ACC112 (cell line): ENCODE data around the gene PLEKHG1.

Experiments
- H2AFZ ChIP-seq: fragments of 200-600 bp; sonication (generic); one replicate; pipeline ENCODE4 v1.6.0; 2017; ENCODE audit warnings: antibody characterized with exemption, low read length; ENCODE audit not compliant: unreplicated experiment
- H3K27ac ChIP-seq: fragments of 200-600 bp; sonication (generic); 2 replicates; pipeline ENCODE4 v1.5.1; 2014; ENCODE audit warnings: low read depth, mild to moderate bottlenecking, antibody characterized with exemption, low read length, moderate library complexity
- H3K27me3 ChIP-seq: fragments of 200-600 bp; sonication (generic); 2 replicates; pipeline ENCODE4 v1.6.1; 2014; ENCODE audit warnings: mild to moderate bottlenecking, antibody characterized with exemption, low read length, moderate library complexity, mixed read lengths; ENCODE audit not compliant: insufficient read depth
- H3K36me3 ChIP-seq: fragments of 200-600 bp; sonication (generic); 2 replicates; pipeline ENCODE4 v1.6.1; 2016; ENCODE audit warnings: mild to moderate bottlenecking, antibody characterized with exemption, low read length, moderate library complexity, mixed read lengths; ENCODE audit not compliant: insufficient read depth
- H3K4me1 ChIP-seq: fragments of 200-600 bp; sonication (generic); one replicate; pipeline ENCODE4 v1.6.1; 2016; ENCODE audit warnings: low read length, mixed read lengths; ENCODE audit not compliant: insufficient read depth, unreplicated experiment, control insufficient read depth
- H3K4me3 ChIP-seq: fragments of 200-600 bp; sonication (generic); 2 replicates; pipeline ENCODE4 v1.5.1; 2014; ENCODE audit warnings: mild to moderate bottlenecking, low read depth, low read length
- H3K79me2 ChIP-seq: fragments of 200-600 bp; sonication (generic); one replicate; pipeline ENCODE4 v1.6.0; 2016; ENCODE audit warnings: low read length; ENCODE audit not compliant: control insufficient read depth, unreplicated experiment, insufficient read depth

The PLEKHG1 gene

DNA sequence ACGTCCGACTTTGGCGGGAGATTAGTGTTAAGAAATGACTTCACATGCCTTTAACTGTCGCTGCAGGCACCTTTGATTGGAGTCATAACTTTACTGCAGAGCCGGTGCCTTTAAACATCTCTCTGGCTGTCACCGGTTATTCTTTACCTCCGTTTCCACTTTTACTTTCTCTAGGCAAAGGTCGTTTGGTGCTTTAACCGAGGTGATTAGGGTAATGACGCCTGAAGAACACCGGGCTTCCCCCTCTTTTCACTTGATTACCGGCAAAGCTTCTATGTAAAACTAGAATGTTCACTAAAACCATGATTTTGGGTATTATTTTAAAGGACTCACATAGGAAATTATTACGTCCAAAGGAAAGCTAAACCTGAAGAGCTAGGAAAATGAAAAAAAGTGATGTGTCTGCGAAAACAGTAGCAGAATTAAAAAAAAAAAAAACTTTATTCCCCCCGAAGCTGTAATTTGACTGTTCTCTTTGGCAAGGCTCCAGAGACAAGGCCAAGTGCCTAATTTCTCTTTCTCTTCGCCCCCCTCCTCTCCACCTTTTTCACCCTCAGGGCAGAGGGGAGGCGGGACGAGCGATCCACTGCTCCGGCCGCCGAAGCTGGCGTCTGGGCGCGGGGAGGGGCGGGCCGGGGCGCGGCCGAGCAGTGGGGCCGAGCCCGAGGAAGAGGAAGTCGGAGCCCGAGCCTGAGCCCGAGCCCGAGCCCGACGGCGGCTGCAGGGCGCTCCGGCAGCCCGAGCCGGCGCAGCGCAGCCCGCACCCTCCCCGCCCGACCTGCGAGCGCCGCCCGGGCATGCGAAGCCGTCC is at the start of gene PLEKHG1:
Gene PLEKHG1, plus strand, starts transcription at position 687 of the 811 bp plus-strand sequence. CDS start 133,797 bp downstream, outside the sequence.
- H3K4me3 ChIP-seq: peak within 1 kb of the TSS; percentile 70
- H3K4me1 ChIP-seq: no peaks in the 10 kb centered on the region
- H3K27me3 ChIP-seq: peaks cover 81% of the 10 kb centered on the region
- H3K27ac ChIP-seq: no peak within 1 kb of the TSS
- no peaks in the 10 kb centered on the region for H3K79me2 ChIP-seq
- no peaks in the 10 kb centered on the region for H3K36me3 ChIP-seq
- H2AFZ ChIP-seq: peak within 1 kb of the TSS; percentile 62

GRCh38 chr6:150550244-150550643 is 49.4 kb upstream of the PLEKHG1 start:
- peaks cover 38% of the 10 kb centered on the region for H3K27me3 ChIP-seq

DNA sequence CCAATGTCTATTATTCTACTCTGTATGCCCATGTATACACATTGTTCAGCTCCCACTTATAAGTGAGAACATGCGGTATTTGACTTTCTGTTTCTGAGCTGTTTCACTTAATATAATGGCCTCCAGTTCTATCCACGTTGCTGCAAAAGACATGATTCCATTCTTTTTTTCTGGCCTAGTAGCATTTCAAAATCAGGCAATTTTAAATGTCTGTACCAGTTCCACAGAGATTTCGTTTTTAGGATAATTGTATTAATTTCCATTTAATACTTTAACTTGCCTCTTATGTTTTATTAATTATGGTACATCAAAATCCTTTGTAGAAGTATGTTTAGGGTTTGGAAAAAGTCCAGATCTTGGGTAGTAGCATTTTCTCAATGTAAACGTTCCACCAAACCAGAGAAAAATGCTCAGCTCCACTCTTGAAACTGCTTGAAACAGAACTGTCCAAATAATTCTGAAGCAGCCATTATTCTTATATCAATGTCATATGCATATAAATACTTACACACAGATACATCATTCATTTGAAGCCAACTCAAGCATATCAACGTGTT is 42.6 kb upstream of the PLEKHG1 start:
- Histone ChIP-seq H2AFZ (no peak overlapping the region), H3K36me3 (no peaks in the 10 kb centered on the region), H3K27me3 (peaks cover 35% of the 10 kb centered on the region), H3K79me2 (no peaks in the 10 kb centered on the region), H3K4me3 (no peak overlapping the region), H3K27ac (no peak overlapping the region), H3K4me1 (no peaks in the 10 kb centered on the region)

More at GRCh38 chr6:150550244-150550643, 49.4 kb upstream of the PLEKHG1 start:
- H2AFZ ChIP-seq: no peak overlapping the region
- no peak overlapping the region for H3K4me3 ChIP-seq
- no peaks in the 10 kb centered on the region for H3K36me3 ChIP-seq
- H3K4me1 ChIP-seq: no peaks in the 10 kb centered on the region
- no peak overlapping the region for H3K27ac ChIP-seq
- no peaks in the 10 kb centered on the region for H3K79me2 ChIP-seq

- H3K4me3 ChIP-seq: no peak overlapping the region
- no peaks in the 10 kb centered on the region for H3K79me2 ChIP-seq
- no peak overlapping the region for H3K27ac ChIP-seq
- H2AFZ ChIP-seq: no peak overlapping the region
- H3K4me1 ChIP-seq: no peaks in the 10 kb centered on the region
- peaks cover 30% of the 10 kb centered on the region for H3K27me3 ChIP-seq
- H3K36me3 ChIP-seq: no peaks in the 10 kb centered on the region
These were observed 39.4 kb upstream of the PLEKHG1 start for GRCh38 chr6:150560004-150560883.

DNA sequence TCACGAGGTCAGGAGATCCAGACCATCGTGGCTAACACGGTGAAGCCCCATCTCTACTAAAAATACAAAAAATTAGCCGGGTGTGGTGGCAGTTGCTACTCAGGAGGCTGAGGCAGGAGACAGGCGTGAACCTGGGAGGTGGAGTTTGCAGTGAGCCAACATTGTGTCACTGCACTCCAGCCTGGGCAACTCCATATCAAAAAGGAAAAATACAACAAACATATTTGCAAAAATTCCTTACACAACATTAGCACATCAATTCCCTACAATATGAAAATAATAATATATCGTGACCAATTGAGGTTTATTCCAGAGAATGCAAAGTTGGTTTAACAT is 38.8 kb upstream of the PLEKHG1 start:
- H3K79me2 ChIP-seq: no peaks in the 10 kb centered on the region
- H3K36me3 ChIP-seq: no peaks in the 10 kb centered on the region
- H3K27ac ChIP-seq: no peak overlapping the region
- H3K4me1 ChIP-seq: no peaks in the 10 kb centered on the region
- H2AFZ ChIP-seq: no peak overlapping the region
- peaks cover 30% of the 10 kb centered on the region for H3K27me3 ChIP-seq
- H3K4me3 ChIP-seq: no peak overlapping the region

GRCh38 chr6:150565945-150566344 is 33.7 kb upstream of the PLEKHG1 start:
- H2AFZ ChIP-seq: no peak overlapping the region
- H3K4me1 ChIP-seq: no peaks in the 10 kb centered on the region
- H3K79me2 ChIP-seq: no peaks in the 10 kb centered on the region
- no peak overlapping the region for H3K27ac ChIP-seq
- no peak overlapping the region for H3K4me3 ChIP-seq
- H3K27me3 ChIP-seq: peaks cover 40% of the 10 kb centered on the region
- no peaks in the 10 kb centered on the region for H3K36me3 ChIP-seq

DNA sequence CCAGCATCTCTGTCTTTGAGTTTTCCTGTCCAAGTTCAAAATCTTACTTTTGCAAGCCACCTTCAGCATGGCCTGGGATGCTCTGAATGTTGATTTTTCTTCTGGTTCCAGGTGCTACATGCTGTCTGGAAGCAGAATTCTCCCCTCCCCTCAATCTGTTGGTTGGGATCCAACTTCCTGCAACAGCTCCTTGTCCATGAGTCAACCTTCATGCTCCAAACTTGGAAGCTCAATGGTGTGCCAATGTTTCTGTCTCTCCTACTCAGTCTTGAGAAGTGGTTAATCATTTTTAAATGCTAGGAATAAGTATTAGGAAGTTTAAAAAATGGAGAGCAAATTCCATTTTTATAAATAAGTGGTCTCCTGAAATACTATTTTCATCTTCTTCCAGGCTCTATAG is 33.2 kb upstream of the PLEKHG1 start:
- Histone ChIP-seq H3K4me3 (no peak overlapping the region), H3K36me3 (no peaks in the 10 kb centered on the region), H3K79me2 (no peaks in the 10 kb centered on the region), H3K4me1 (no peaks in the 10 kb centered on the region), H3K27ac (no peak overlapping the region), H2AFZ (no peak overlapping the region), H3K27me3 (peaks cover 45% of the 10 kb centered on the region)

DNA sequence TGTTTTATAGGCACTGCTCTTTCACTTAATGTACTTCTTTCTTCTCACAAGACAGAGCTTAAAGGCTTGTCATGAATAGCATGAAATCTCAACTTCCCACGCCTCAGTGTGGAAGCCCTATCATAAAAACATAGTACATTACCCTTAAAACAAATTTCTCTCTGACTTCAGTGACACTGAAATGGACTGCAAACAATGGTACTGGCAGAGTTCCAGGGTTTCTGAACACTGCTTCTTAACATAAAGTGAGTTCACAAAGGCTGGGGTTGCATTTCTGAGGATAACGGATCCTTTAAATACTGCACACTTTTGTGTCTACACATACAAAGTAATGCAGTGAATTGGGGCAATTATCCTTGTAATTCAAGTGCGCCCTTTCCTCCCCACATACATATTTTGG is 32.3 kb upstream of the PLEKHG1 start:
- no peak overlapping the region for H3K27ac ChIP-seq
- no peak overlapping the region for H2AFZ ChIP-seq
- no peaks in the 10 kb centered on the region for H3K36me3 ChIP-seq
- no peak overlapping the region for H3K4me3 ChIP-seq
- H3K79me2 ChIP-seq: no peaks in the 10 kb centered on the region
- H3K4me1 ChIP-seq: no peaks in the 10 kb centered on the region
- peaks cover 50% of the 10 kb centered on the region for H3K27me3 ChIP-seq

- Histone ChIP-seq H3K27me3 (peaks cover 53% of the 10 kb centered on the region), H2AFZ (no peak overlapping the region), H3K36me3 (no peaks in the 10 kb centered on the region), H3K27ac (no peak overlapping the region), H3K79me2 (no peaks in the 10 kb centered on the region), H3K4me1 (no peaks in the 10 kb centered on the region), H3K4me3 (no peak overlapping the region)
These were observed 31.8 kb upstream of the PLEKHG1 start for GRCh38 chr6:150567823-150568383.

DNA sequence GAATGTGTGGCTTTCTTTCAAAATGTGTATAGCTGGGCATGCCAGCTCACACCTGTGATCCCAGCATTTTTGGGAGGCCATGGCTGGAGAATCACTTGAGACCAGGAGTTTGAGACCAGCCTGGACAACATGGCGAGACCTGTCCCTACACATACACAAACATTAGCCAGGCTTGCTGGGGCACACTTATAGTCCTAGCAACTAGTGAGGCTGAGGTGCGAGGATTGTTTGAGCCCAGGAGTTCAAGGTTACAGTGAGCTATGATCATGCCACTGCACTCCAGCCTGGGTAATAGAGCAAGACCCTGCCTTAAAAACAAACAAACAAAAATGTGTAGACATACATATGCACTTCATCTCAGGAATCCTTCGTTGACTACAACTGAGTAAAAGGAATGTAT is 31.1 kb upstream of the PLEKHG1 start:
- Histone ChIP-seq H3K79me2 (no peaks in the 10 kb centered on the region), H3K4me3 (no peak overlapping the region), H2AFZ (no peak overlapping the region), H3K4me1 (no peaks in the 10 kb centered on the region), H3K27ac (no peak overlapping the region), H3K27me3 (peaks cover 59% of the 10 kb centered on the region), H3K36me3 (no peaks in the 10 kb centered on the region)
